Liver (tissue), 3 donors: ENCODE results near the gene UQCR11.

Experiments used
- GABPA ChIP-seq, 2 donors: IDR thresholded peaks in 1 of 2; conservative IDR thresholded peaks in 1 of 2; 2 replicates each; pipeline ENCODE4 v1.6.1; 2016; ENCODE audit warnings: antibody characterized with exemption in 2 of 2, mild to moderate bottlenecking in 1 of 2, moderate library complexity in 1 of 2
- HNF4G ChIP-seq: IDR thresholded peaks from 2 replicates; pipeline ENCODE4 v1.6.1; 2016; ENCODE audit warnings: antibody characterized with exemption
- SP1 ChIP-seq: IDR thresholded peaks from 2 replicates; pipeline ENCODE4 v1.6.1; 2018; ENCODE audit warnings: antibody characterized with exemption, mild to moderate bottlenecking
- TAF1 ChIP-seq: conservative IDR thresholded peaks from 2 replicates; pipeline ENCODE4 v1.6.1; 2016; ENCODE audit warnings: antibody characterized with exemption, mild to moderate bottlenecking
- TF ChIP-seq, protein P1 (sequence below): fragments of 150-350 bp; IDR thresholded peaks from 2 replicates; pipeline ENCODE4 v1.5.1; 2017; ENCODE audit warnings: improper control_type of control experiment, low read depth, low read length; ENCODE audit not compliant: missing input control
- donor health status: healthy.
- donor health status: healthy.

- TF ChIP-seq, protein P1, sequence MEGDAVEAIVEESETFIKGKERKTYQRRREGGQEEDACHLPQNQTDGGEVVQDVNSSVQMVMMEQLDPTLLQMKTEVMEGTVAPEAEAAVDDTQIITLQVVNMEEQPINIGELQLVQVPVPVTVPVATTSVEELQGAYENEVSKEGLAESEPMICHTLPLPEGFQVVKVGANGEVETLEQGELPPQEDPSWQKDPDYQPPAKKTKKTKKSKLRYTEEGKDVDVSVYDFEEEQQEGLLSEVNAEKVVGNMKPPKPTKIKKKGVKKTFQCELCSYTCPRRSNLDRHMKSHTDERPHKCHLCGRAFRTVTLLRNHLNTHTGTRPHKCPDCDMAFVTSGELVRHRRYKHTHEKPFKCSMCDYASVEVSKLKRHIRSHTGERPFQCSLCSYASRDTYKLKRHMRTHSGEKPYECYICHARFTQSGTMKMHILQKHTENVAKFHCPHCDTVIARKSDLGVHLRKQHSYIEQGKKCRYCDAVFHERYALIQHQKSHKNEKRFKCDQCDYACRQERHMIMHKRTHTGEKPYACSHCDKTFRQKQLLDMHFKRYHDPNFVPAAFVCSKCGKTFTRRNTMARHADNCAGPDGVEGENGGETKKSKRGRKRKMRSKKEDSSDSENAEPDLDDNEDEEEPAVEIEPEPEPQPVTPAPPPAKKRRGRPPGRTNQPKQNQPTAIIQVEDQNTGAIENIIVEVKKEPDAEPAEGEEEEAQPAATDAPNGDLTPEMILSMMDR: no peak
- TF ChIP-seq TAF1: no peak
- no peak for TF ChIP-seq SP1
- TF ChIP-seq HNF4G: no peak
- no peak for TF ChIP-seq GABPA (IDR thresholded peaks at IDR 0.05 in 1 of 2, conservative IDR thresholded peaks at IDR 0.05 in 1 of 2)
Measured at GRCh38 chr19:1654178-1654792, 49.0 kb upstream of the UQCR11 start.
